Glutamatergic neuron (in vitro differentiated cells): ENCODE measurements around the gene RDX. TPM values are rescaled to one million over a fixed set of nuclear protein-coding genes. Genes with fewer than 3 reads are reported as not detected.

Source experiments
- DNase-seq: peaks from one replicate; pipeline ENCODE4 v3.0.0; 2022
- H3K27ac Mint-ChIP-seq: one replicate; pipeline ENCODE4 v1.8.0; 2020; ENCODE audit warnings: mild to moderate bottlenecking, mixed read lengths, inconsistent platforms; ENCODE audit not compliant: unreplicated experiment
- H3K27me3 Mint-ChIP-seq: one replicate; pipeline ENCODE4 v1.8.0; 2020; ENCODE audit warnings: mild to moderate bottlenecking, moderate library complexity, mixed read lengths, inconsistent platforms; ENCODE audit not compliant: unreplicated experiment
- H3K36me3 Mint-ChIP-seq: one replicate; pipeline ENCODE4 v1.8.0; 2020; ENCODE audit warnings: mild to moderate bottlenecking, mixed read lengths, inconsistent platforms; ENCODE audit not compliant: unreplicated experiment
- H3K4me1 Mint-ChIP-seq: one replicate; pipeline ENCODE4 v1.8.0; 2020; ENCODE audit warnings: mild to moderate bottlenecking, low read depth, mixed read lengths, inconsistent platforms; ENCODE audit not compliant: unreplicated experiment
- H3K4me3 Mint-ChIP-seq: one replicate; pipeline ENCODE4 v1.8.0; 2020; ENCODE audit warnings: mild to moderate bottlenecking, mixed read lengths, inconsistent platforms; ENCODE audit not compliant: unreplicated experiment
- H3K9me3 Mint-ChIP-seq: one replicate; pipeline ENCODE4 v1.8.0; 2020; ENCODE audit warnings: mild to moderate bottlenecking, moderate library complexity, mixed read lengths, inconsistent platforms; ENCODE audit not compliant: unreplicated experiment
- total RNA-seq: library from RNA; stranded (reverse); fragmentation: NEBNext Ultra II Directional; extraction: Animal tissue kit (Norgen Biotek cat#: 25700); gene quantifications from one replicate; pipeline ENCODE4 v1.2.1, GENCODE V29; 2021; ENCODE audit not compliant: unreplicated experiment
- TF ChIP-seq, protein P1 (sequence below): fragments of 200-600 bp; sonication (generic); IDR thresholded peaks from one replicate; pipeline ENCODE4 v1.5.0; 2021; ENCODE audit not compliant: partially characterized antibody, unreplicated experiment

Gene RDX
- total RNA-seq, 1 donor from 2014 or later, result 71.7 TPM

DNA sequence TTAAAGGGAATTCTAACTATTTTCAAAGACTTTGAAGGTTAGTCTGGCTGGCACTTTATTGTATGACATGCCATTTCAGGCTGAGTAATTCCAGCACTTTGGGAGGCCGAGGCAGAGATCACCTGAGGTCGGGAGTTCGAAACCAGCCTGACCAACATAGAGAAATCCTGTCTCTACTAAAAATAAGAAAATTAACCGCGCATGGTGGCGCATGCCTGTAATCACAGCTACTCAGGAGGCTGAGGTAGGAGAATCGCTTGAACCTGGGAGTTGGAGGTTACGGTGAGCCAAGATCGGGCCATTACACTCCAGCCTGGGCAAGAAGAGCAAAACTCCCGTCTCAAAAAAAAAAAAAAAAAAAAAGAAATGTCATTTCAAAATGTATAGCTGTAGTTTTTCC, 95.6 kb downstream of the RDX start:
- TF ChIP-seq, protein P1, sequence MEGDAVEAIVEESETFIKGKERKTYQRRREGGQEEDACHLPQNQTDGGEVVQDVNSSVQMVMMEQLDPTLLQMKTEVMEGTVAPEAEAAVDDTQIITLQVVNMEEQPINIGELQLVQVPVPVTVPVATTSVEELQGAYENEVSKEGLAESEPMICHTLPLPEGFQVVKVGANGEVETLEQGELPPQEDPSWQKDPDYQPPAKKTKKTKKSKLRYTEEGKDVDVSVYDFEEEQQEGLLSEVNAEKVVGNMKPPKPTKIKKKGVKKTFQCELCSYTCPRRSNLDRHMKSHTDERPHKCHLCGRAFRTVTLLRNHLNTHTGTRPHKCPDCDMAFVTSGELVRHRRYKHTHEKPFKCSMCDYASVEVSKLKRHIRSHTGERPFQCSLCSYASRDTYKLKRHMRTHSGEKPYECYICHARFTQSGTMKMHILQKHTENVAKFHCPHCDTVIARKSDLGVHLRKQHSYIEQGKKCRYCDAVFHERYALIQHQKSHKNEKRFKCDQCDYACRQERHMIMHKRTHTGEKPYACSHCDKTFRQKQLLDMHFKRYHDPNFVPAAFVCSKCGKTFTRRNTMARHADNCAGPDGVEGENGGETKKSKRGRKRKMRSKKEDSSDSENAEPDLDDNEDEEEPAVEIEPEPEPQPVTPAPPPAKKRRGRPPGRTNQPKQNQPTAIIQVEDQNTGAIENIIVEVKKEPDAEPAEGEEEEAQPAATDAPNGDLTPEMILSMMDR, result no peak
- H3K4me3 Mint-ChIP-seq, result no peak overlapping the region
- H3K4me1 Mint-ChIP-seq, result no peaks in the 10 kb centered on the region
- DNase-seq, result no peak
- H3K27ac Mint-ChIP-seq, result no peak overlapping the region
- no peaks in the 10 kb centered on the region for H3K27me3 Mint-ChIP-seq
- no peaks in the 10 kb centered on the region for H3K9me3 Mint-ChIP-seq
- H3K36me3 Mint-ChIP-seq, result no peaks in the 10 kb centered on the region

GRCh38 chr11:110200241-110200640, 96.2 kb downstream of the RDX start:
- Mint-ChIP-seq H3K9me3 (no peaks in the 10 kb centered on the region), H3K27me3 (no peaks in the 10 kb centered on the region), H3K4me3 (no peak overlapping the region), H3K4me1 (no peaks in the 10 kb centered on the region), H3K27ac (no peak overlapping the region), H3K36me3 (no peaks in the 10 kb centered on the region)
- no peak for DNase-seq
- TF ChIP-seq, protein P1, result no peak

- Mint-ChIP-seq H3K27me3 (no peaks in the 10 kb centered on the region), H3K4me3 (no peak overlapping the region), H3K4me1 (no peaks in the 10 kb centered on the region), H3K27ac (no peak overlapping the region), H3K9me3 (no peaks in the 10 kb centered on the region), H3K36me3 (no peaks in the 10 kb centered on the region)
- TF ChIP-seq, protein P1, result no peak
- DNase-seq, result no peak
Measured at GRCh38 chr11:110199184-110199981, 97.0 kb downstream of the RDX start.

DNA sequence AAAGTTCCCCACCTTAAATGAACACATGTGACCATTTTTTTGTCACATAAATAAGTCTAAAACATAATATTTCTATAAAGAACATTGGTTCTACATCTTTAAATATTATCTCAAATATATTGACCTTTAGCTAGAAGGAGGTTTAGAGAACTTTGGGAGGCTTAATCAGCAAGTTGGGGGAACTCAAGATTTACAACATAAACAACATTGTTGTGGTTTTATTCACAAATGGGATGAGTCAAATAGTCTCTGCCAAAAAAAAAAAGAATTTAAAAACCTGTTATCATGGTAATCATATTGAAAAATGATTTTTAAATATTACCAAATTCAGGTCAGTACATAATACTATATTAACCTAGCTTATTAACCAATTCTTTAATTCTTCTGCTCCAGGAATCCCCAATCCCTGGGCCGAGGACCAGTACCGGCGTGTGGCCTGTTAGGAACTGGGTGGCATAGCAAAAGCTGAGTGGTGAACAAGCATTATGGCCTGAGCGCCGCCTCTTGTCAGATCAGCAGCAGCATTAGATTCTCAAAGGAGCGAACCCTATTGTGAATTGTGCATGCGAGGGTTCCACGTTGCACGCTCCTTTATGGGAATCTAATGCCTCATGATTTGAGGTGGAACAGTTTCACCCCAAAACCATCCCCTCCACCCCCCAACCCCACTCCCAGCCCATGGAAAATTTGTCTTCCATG, 98.2 kb downstream of the RDX start:
- H3K4me3 Mint-ChIP-seq, result no peak overlapping the region
- H3K9me3 Mint-ChIP-seq, result no peaks in the 10 kb centered on the region
- H3K36me3 Mint-ChIP-seq, result no peaks in the 10 kb centered on the region
- no peak overlapping the region for H3K27ac Mint-ChIP-seq
- DNase-seq, result no peak
- H3K27me3 Mint-ChIP-seq, result no peaks in the 10 kb centered on the region
- H3K4me1 Mint-ChIP-seq, result no peaks in the 10 kb centered on the region
- TF ChIP-seq, protein P1, result no peak

DNA sequence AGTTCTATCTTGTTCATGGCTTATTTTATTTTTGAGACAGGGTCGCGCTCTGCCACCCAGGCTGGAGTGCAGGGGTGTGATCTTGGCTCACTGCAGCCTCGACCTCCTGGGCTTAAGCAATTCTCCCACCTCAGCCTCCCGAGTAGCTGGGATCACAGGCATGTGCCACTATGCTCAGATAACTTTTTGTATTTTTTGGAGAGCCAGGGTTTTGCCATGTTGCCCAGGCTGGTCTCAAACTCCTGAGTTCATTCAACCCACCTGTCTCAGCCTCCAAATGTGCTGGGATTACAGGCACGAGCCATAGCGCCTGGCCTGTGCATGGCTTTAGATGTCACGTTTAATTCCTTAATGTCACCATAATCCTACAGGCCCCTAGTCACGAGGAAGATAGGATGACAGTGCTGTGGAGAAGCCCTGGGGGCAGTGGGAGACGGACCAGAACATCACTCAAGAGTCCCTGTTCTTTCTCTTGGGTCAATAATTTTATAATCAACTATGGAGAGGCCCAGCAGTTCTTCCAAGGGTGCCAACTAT, 99.5 kb downstream of the RDX start:
- Mint-ChIP-seq H3K36me3 (no peaks in the 10 kb centered on the region), H3K4me1 (no peaks in the 10 kb centered on the region), H3K9me3 (no peaks in the 10 kb centered on the region), H3K27me3 (peaks cover 2% of the 10 kb centered on the region), H3K27ac (no peak overlapping the region), H3K4me3 (no peak overlapping the region)
- DNase-seq, result no peak
- TF ChIP-seq, protein P1, result no peak
